CD4-positive, alpha-beta T cell (primary cell): ENCODE measurements around the gene TPP2. TPM values are rescaled to one million over a fixed set of nuclear protein-coding genes. Genes with fewer than 3 reads are reported as not detected.

ENCODE experiments used
- ATAC-seq: fragments of 200-7000 bp; cut with Tn5 transposase; one replicate; pipeline ENCODE4 v1.10.0; 2022; ENCODE audit warnings: mild to moderate bottlenecking; ENCODE audit not compliant: poor library complexity
- CTCF ChIA-PET: fragments of 350-600 bp; sonication (Branson Sonifier 250); formaldehyde crosslinking; loops from one replicate; lab custom pipeline; 2021; ENCODE audit warnings: antibody characterized with exemption, inconsistent platforms; lab: Charles Lee
- POLR2A ChIA-PET: fragments of 350-600 bp; sonication (Branson Sonifier 250); formaldehyde crosslinking; loops from one replicate; lab custom pipeline; 2021; ENCODE audit warnings: antibody characterized with exemption, inconsistent platforms; lab: Charles Lee
- DNase-seq, 14 experiments: peaks; one replicate each; pipeline ENCODE4 v3.0.0-alpha.2; 2013 to 2020; ENCODE audit warnings: mixed read lengths in 2 of 14
- H3K27ac ChIP-seq, 2 donors: one replicate each; pipeline versions ENCODE4 v1.5.1 to v1.7.0; 2013; ENCODE audit warnings: low read length in 2 of 2, low read depth in 1 of 2, mild to moderate bottlenecking in 1 of 2
- H3K27me3 ChIP-seq, 2 experiments: 1 replicate in 1 of 2; 2 replicates in 1 of 2; pipeline versions ENCODE4 v1.6.1 to v1.7.0; 2013; ENCODE audit warnings: low read length in 2 of 2, control low read depth in 1 of 2, mild to moderate bottlenecking in 1 of 2, moderate library complexity in 1 of 2; ENCODE audit not compliant: insufficient read depth in 2 of 2, control insufficient read depth in 1 of 2
- H3K36me3 ChIP-seq: one replicate; pipeline ENCODE4 v1.6.1; 2013; ENCODE audit warnings: low read length, control low read depth; ENCODE audit not compliant: insufficient read depth
- H3K4me1 ChIP-seq: one replicate; pipeline ENCODE4 v1.6.1; 2013; ENCODE audit warnings: low read length, control low read depth; ENCODE audit not compliant: insufficient read depth
- H3K4me3 ChIP-seq: one replicate; pipeline ENCODE4 v1.5.1; 2013; ENCODE audit warnings: mild to moderate bottlenecking, low read length, moderate library complexity
- H3K9me3 ChIP-seq, 2 experiments: 1 replicate in 1 of 2; 2 replicates in 1 of 2; pipeline versions ENCODE4 v1.6.1 to v1.7.0; 2013; ENCODE audit warnings: low read length in 2 of 2, mild to moderate bottlenecking in 2 of 2, control low read depth in 1 of 2, moderate library complexity in 1 of 2; ENCODE audit not compliant: control insufficient read depth in 1 of 2, insufficient read depth in 1 of 2
- H3K27ac Mint-ChIP-seq: one replicate; pipeline ENCODE4 v1.8.0; 2020; ENCODE audit warnings: mixed read lengths
- H3K27me3 Mint-ChIP-seq: one replicate; pipeline ENCODE4 v1.8.0; 2021; ENCODE audit warnings: mixed read lengths
- H3K36me3 Mint-ChIP-seq: one replicate; pipeline ENCODE4 v1.8.0; 2021; ENCODE audit warnings: low read depth, mixed read lengths
- H3K4me1 Mint-ChIP-seq: one replicate; pipeline ENCODE4 v1.8.0; 2021; ENCODE audit warnings: low read depth, mixed read lengths
- H3K4me3 Mint-ChIP-seq: one replicate; pipeline ENCODE4 v1.8.0; 2020; ENCODE audit warnings: mild to moderate bottlenecking, mixed read lengths
- H3K9me3 Mint-ChIP-seq: one replicate; pipeline ENCODE4 v1.8.0; 2020; ENCODE audit warnings: mixed read lengths
- intact Hi-C, 2 experiments: fragments of 100-400 bp; cut with DNase I in 1 of 2; cut with micrococcal nuclease in 1 of 2; formaldehyde crosslinking; loops; one replicate each; pipeline versions ENCODE4 v1.15.1 to v1.9.0; 2023 to 2025; cut with DNase I, micrococcal nuclease
- total RNA-seq, 174 experiments: library from RNA in 2 of 174; stranded (reverse) in 2 of 174; gene quantifications; one replicate each; pipeline ENCODE4 v1.2.3 and lab custom pipeline; 2021 to 2026
- TF ChIP-seq, protein P1 (sequence below): fragments of 200-600 bp; IDR thresholded peaks from one replicate; pipeline ENCODE4 v1.8.0; 2022; ENCODE audit warnings: antibody characterized with exemption, mild to moderate bottlenecking

The TPP2 gene
- total RNA-seq, 2 experiments from 2014 or later, result 146 to 147 TPM

DNA sequence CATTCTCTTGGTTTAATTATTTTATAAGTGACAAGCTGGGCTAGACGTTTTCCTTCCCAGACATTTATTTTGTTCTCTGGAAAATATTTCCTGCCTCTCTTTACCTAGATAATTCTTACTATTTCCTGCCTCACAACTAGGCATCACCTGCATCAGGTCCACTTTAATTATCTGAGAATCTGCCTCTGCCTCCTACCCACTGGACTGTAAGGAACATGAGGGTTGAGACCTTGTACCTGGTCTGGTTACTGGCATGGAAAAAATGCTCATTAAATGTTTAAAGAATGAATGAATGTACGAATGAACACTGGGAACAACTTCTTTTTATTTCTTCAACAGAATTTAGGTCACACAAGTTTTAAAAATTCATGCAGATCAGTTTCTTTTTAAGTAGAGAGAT is 111.4 kb downstream of the TPP2 start:
- Histone ChIP-seq H3K4me1 (no peaks in the 10 kb centered on the region), H3K9me3 (peaks cover 6 to 12% of the 10 kb centered on the region in 2 experiments), H3K27ac (no peak overlapping the region), H3K36me3 (no peaks in the 10 kb centered on the region), H3K27me3 (no peaks in the 10 kb centered on the region), H3K4me3 (no peak overlapping the region)
- Mint-ChIP-seq H3K36me3 (no peaks in the 10 kb centered on the region), H3K9me3 (no peaks in the 10 kb centered on the region), H3K27ac (no peak overlapping the region), H3K4me1 (no peaks in the 10 kb centered on the region), H3K4me3 (no peak overlapping the region), H3K27me3 (peaks cover 8% of the 10 kb centered on the region)
- TF ChIP-seq, protein P1, sequence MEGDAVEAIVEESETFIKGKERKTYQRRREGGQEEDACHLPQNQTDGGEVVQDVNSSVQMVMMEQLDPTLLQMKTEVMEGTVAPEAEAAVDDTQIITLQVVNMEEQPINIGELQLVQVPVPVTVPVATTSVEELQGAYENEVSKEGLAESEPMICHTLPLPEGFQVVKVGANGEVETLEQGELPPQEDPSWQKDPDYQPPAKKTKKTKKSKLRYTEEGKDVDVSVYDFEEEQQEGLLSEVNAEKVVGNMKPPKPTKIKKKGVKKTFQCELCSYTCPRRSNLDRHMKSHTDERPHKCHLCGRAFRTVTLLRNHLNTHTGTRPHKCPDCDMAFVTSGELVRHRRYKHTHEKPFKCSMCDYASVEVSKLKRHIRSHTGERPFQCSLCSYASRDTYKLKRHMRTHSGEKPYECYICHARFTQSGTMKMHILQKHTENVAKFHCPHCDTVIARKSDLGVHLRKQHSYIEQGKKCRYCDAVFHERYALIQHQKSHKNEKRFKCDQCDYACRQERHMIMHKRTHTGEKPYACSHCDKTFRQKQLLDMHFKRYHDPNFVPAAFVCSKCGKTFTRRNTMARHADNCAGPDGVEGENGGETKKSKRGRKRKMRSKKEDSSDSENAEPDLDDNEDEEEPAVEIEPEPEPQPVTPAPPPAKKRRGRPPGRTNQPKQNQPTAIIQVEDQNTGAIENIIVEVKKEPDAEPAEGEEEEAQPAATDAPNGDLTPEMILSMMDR, result no peak
- DNase-seq (no peak), ATAC-seq (no peak)
- ChIA-PET CTCF (interaction anchor here (0.5 kb wide), 1 partner anchor 342 kb away, joined by 5 read pairs; no protein-coding TSS in a partner anchor), POLR2A (no interaction called here)
- intact Hi-C loops, result no loop called here

DNA sequence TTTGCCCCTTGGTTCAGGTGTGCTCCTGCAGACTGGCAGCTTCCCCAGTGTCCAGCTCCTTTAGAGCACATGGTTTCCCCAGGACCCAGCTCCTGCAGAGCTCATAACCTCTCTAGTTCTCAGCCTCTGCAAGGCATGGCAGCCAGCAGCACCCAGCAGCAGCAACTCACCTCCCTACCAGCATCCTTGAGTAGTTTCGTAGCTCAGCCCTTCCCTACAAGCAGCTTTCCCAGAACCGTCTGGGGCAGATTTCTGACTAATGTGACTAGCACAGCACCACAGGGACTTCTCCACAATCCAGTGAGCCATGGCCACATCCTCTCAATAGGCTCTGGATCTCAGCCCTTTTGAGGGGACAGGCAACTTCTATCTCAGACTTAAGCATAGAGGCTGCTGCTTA is 112.2 kb downstream of the TPP2 start:
- POLR2A ChIA-PET, result no interaction called here

DNA sequence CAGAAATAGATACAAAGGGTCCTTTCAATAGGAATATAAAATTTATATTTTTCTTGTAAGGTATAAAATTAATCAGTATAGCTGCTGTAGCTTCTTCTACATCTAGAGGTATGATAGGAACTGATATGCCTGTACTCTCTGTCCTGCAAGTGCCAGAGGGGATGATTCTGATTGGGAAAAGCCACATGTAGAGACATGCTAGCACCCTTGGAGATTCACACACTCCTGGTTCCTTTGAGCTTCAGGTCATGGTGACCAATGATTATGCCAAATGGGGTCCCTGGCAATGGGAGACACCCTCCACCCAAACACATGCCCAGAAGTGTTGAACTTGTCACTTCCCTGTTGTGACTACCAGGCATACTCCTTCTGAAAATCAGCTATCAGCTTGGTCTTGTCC is 112.8 kb downstream of the TPP2 start:
- H3K36me3 ChIP-seq, result no peaks in the 10 kb centered on the region
- H3K27me3 Mint-ChIP-seq, result peaks cover 8% of the 10 kb centered on the region
- no peaks in the 10 kb centered on the region for H3K4me1 ChIP-seq
- no peak for ATAC-seq
- H3K36me3 Mint-ChIP-seq, result no peaks in the 10 kb centered on the region
- DNase-seq, result no peak
- H3K9me3 ChIP-seq, result peaks cover 6 to 12% of the 10 kb centered on the region in 2 experiments
- no peaks in the 10 kb centered on the region for H3K4me1 Mint-ChIP-seq
- no peak overlapping the region for H3K27ac ChIP-seq
- intact Hi-C loops, result no loop called here
- H3K9me3 Mint-ChIP-seq, result no peaks in the 10 kb centered on the region
- H3K4me3 ChIP-seq, result no peak overlapping the region
- no peak overlapping the region for H3K4me3 Mint-ChIP-seq
- TF ChIP-seq, protein P1, result no peak
- ChIA-PET POLR2A (no interaction called here), CTCF (no interaction called here)
- H3K27ac Mint-ChIP-seq, result no peak overlapping the region
- no peaks in the 10 kb centered on the region for H3K27me3 ChIP-seq

More for the DNA sequence above, 112.2 kb downstream of the TPP2 start:
- TF ChIP-seq, protein P1, result no peak
- H3K36me3 Mint-ChIP-seq, result no peaks in the 10 kb centered on the region
- H3K4me3 Mint-ChIP-seq, result no peak overlapping the region
- H3K27me3 Mint-ChIP-seq, result peaks cover 8% of the 10 kb centered on the region
- intact Hi-C loops, result no loop called here
- H3K9me3 Mint-ChIP-seq, result no peaks in the 10 kb centered on the region
- no peak for DNase-seq
- H3K27ac Mint-ChIP-seq, result no peak overlapping the region
- H3K4me3 ChIP-seq, result no peak overlapping the region
- CTCF ChIA-PET, result no interaction called here
- no peaks in the 10 kb centered on the region for H3K4me1 ChIP-seq
- H3K27me3 ChIP-seq, result no peaks in the 10 kb centered on the region
- no peak overlapping the region for H3K27ac ChIP-seq
- no peaks in the 10 kb centered on the region for H3K4me1 Mint-ChIP-seq
- ATAC-seq, result no peak
- H3K9me3 ChIP-seq, result peaks cover 6 to 12% of the 10 kb centered on the region in 2 experiments
- H3K36me3 ChIP-seq, result no peaks in the 10 kb centered on the region
